Spleen (tissue), 7 donors: ENCODE data around the gene PALS1.

Experiments
- POLR2A ChIP-seq, 3 donors: fragments of 450-650 bp; IDR thresholded peaks; one replicate each; pipeline ENCODE4 v1.5.1; 2017; ENCODE audit warnings: antibody characterized with exemption in 3 of 3, mild to moderate bottlenecking in 1 of 3
- TF ChIP-seq, protein P1 (sequence below), 11 experiments: fragments of 200-600 bp in 7 of 11; fragments of 450-650 bp in 4 of 11; sonication (generic) in 4 of 11; IDR thresholded peaks in 8 of 11; conservative IDR thresholded peaks in 3 of 11; 1 replicate in 7 of 11; 2 replicates in 4 of 11; pipeline versions ENCODE4 v1.4.0 to v1.8.0; 2016 to 2021; ENCODE audit warnings: antibody characterized with exemption in 11 of 11, inconsistent platforms in 4 of 11, mild to moderate bottlenecking in 1 of 11
- donor health status: DM: no; HTN: no; CAD: no; lungs with moderate emphysema.
- donor health status: DM: no; HTN: no; CAD: no.
- donor health status: DM: no; HTN: no; CAD: no.

DNA sequence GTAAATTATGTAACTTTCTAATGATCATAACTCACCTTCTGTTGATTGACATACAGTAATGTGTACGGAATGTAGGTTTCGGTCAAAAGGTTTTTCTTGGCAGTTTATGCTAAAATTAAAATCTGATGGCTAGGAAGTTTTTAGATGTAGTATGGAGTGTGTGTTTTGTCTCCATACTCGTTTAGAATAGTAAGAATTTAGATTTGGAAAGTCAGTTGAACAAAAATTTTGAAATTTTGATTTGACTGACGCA is 859 bp downstream of the PALS1 start:
- TF ChIP-seq, protein P1, sequence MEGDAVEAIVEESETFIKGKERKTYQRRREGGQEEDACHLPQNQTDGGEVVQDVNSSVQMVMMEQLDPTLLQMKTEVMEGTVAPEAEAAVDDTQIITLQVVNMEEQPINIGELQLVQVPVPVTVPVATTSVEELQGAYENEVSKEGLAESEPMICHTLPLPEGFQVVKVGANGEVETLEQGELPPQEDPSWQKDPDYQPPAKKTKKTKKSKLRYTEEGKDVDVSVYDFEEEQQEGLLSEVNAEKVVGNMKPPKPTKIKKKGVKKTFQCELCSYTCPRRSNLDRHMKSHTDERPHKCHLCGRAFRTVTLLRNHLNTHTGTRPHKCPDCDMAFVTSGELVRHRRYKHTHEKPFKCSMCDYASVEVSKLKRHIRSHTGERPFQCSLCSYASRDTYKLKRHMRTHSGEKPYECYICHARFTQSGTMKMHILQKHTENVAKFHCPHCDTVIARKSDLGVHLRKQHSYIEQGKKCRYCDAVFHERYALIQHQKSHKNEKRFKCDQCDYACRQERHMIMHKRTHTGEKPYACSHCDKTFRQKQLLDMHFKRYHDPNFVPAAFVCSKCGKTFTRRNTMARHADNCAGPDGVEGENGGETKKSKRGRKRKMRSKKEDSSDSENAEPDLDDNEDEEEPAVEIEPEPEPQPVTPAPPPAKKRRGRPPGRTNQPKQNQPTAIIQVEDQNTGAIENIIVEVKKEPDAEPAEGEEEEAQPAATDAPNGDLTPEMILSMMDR (IDR thresholded peaks at IDR 0.05 in 8 of 11, conservative IDR thresholded peaks at IDR 0.05 in 3 of 11) = no peak
- no peak for TF ChIP-seq POLR2A (IDR thresholded peaks at IDR 0.05)
